ENCODE measurements around the gene AGTRAP. TPM values are rescaled to one million over a fixed set of nuclear protein-coding genes. Genes with fewer than 3 reads are reported as not detected.

Gene AGTRAP
- total RNA-seq, 1 experiment from 2014 or later: 82.5 TPM

- no peak for DNase-seq (ENCODE audit: low read depth, low spot score)
Observed at GRCh38 chr1:11728126-11728806, 7.7 kb upstream of the AGTRAP start.

GRCh38 chr1:11729155-11729497, 6.8 kb upstream of the AGTRAP start:
- no peak for DNase-seq (ENCODE audit: low read depth, low spot score)
- in situ Hi-C loops (cut with HindIII; ENCODE audit: low pct_unique_long_range_greater_than_20kb, low sequenced_read_pairs): no loop called here

More at GRCh38 chr1:11728126-11728806, 7.7 kb upstream of the AGTRAP start:
- in situ Hi-C loops (cut with HindIII; ENCODE audit: low pct_unique_long_range_greater_than_20kb, low sequenced_read_pairs): no loop called here

GRCh38 chr1:11729498-11730428, 6.2 kb upstream of the AGTRAP start:
- in situ Hi-C loops (cut with HindIII; ENCODE audit: low pct_unique_long_range_greater_than_20kb, low sequenced_read_pairs): no loop called here

GRCh38 chr1:11730429-11730891, 5.5 kb upstream of the AGTRAP start:
- no peak for DNase-seq (ENCODE audit: low read depth, low spot score)
- in situ Hi-C loops (cut with HindIII; ENCODE audit: low pct_unique_long_range_greater_than_20kb, low sequenced_read_pairs): no loop called here

More at GRCh38 chr1:11729498-11730428, 6.2 kb upstream of the AGTRAP start:
- no peak for DNase-seq (ENCODE audit: low read depth, low spot score)

- in situ Hi-C loops (cut with HindIII; ENCODE audit: low pct_unique_long_range_greater_than_20kb, low sequenced_read_pairs): no loop called here
- peak; percentile 64 for DNase-seq (ENCODE audit: low read depth, low spot score)
Observed at GRCh38 chr1:11731691-11732283, 4.1 kb upstream of the AGTRAP start.

- in situ Hi-C loops (cut with HindIII; ENCODE audit: low pct_unique_long_range_greater_than_20kb, low sequenced_read_pairs): no loop called here
- no peak for DNase-seq (ENCODE audit: low read depth, low spot score)
Observed at GRCh38 chr1:11733306-11733705, 2.6 kb upstream of the AGTRAP start.

- no peak for DNase-seq (ENCODE audit: low read depth, low spot score)
- in situ Hi-C loops (cut with HindIII; ENCODE audit: low pct_unique_long_range_greater_than_20kb, low sequenced_read_pairs): no loop called here
Observed at GRCh38 chr1:11735531-11735853, 444 bp upstream of the AGTRAP start.

- in situ Hi-C loops (cut with HindIII; ENCODE audit: low pct_unique_long_range_greater_than_20kb, low sequenced_read_pairs): no loop called here
Observed at GRCh38 chr1:11736746-11737639, 1.1 kb downstream of the AGTRAP start.

GRCh38 chr1:11738096-11738495, 2.2 kb downstream of the AGTRAP start:
- in situ Hi-C loops (cut with HindIII; ENCODE audit: low pct_unique_long_range_greater_than_20kb, low sequenced_read_pairs): no loop called here
- no peak for DNase-seq (ENCODE audit: low read depth, low spot score)

More at GRCh38 chr1:11736746-11737639, 1.1 kb downstream of the AGTRAP start:
- peak; percentile 38 for DNase-seq (ENCODE audit: low read depth, low spot score)

- DNase-seq (ENCODE audit: low read depth, low spot score): no peak
- in situ Hi-C loops (cut with HindIII; ENCODE audit: low pct_unique_long_range_greater_than_20kb, low sequenced_read_pairs): no loop called here
Observed at GRCh38 chr1:11738783-11739182, 2.8 kb downstream of the AGTRAP start.

- no peak for DNase-seq (ENCODE audit: low read depth, low spot score)
- in situ Hi-C loops (cut with HindIII; ENCODE audit: low pct_unique_long_range_greater_than_20kb, low sequenced_read_pairs): no loop called here
Observed at GRCh38 chr1:11740258-11741192, 4.6 kb downstream of the AGTRAP start.

- in situ Hi-C loops (cut with HindIII; ENCODE audit: low pct_unique_long_range_greater_than_20kb, low sequenced_read_pairs): no loop called here
- no peak for DNase-seq (ENCODE audit: low read depth, low spot score)
Observed at GRCh38 chr1:11741482-11741881, 5.5 kb downstream of the AGTRAP start.

- in situ Hi-C loops (cut with HindIII; ENCODE audit: low pct_unique_long_range_greater_than_20kb, low sequenced_read_pairs): no loop called here
- DNase-seq (ENCODE audit: low read depth, low spot score): peak; percentile 21
Observed at GRCh38 chr1:11741919-11742558, 6.1 kb downstream of the AGTRAP start.

GRCh38 chr1:11744287-11744686, 8.4 kb downstream of the AGTRAP start:
- DNase-seq (ENCODE audit: low read depth, low spot score): no peak

GRCh38 chr1:11746092-11746491, 10.2 kb downstream of the AGTRAP start:
- no peak for DNase-seq (ENCODE audit: low read depth, low spot score)
- in situ Hi-C loops (cut with HindIII; ENCODE audit: low pct_unique_long_range_greater_than_20kb, low sequenced_read_pairs): no loop called here

More at GRCh38 chr1:11744287-11744686, 8.4 kb downstream of the AGTRAP start:
- in situ Hi-C loops (cut with HindIII; ENCODE audit: low pct_unique_long_range_greater_than_20kb, low sequenced_read_pairs): no loop called here

Data from SK-MEL-5 (cell line).